HG03571 (cell line): Measurements from ENCODE around the gene GDPD5.

Experiments used
- ATAC-seq: cut with Tn5 transposase; IDR thresholded peaks from one replicate; pipeline ENCODE4 v1.9.1; 2021; ENCODE audit not compliant: unreplicated experiment

Gene GDPD5

GRCh38 chr11:75474878-75475766 is 50.6 kb downstream of the GDPD5 start:
- no peak for ATAC-seq

- no peak for ATAC-seq
Observed at GRCh38 chr11:75474240-75474639, 51.5 kb downstream of the GDPD5 start.

- ATAC-seq = no peak
Observed at GRCh38 chr11:75473684-75474083, 52.1 kb downstream of the GDPD5 start.

- ATAC-seq = no peak
Observed at GRCh38 chr11:75472081-75472732, 53.5 kb downstream of the GDPD5 start.

GRCh38 chr11:75471176-75471973 is 54.4 kb downstream of the GDPD5 start:
- ATAC-seq = no peak

- ATAC-seq = no peak
Observed at GRCh38 chr11:75470476-75471080, 55.2 kb downstream of the GDPD5 start.

- no peak for ATAC-seq
Observed at GRCh38 chr11:75469785-75470405, 55.8 kb downstream of the GDPD5 start.

GRCh38 chr11:75468534-75469340 is 57.0 kb downstream of the GDPD5 start:
- no peak for ATAC-seq

GRCh38 chr11:75467881-75468280 is 57.9 kb downstream of the GDPD5 start:
- no peak for ATAC-seq

GRCh38 chr11:75467311-75467710 is 58.4 kb downstream of the GDPD5 start:
- no peak for ATAC-seq

- no peak for ATAC-seq
Observed at GRCh38 chr11:75465701-75466531, 59.8 kb downstream of the GDPD5 start.

GRCh38 chr11:75463106-75463774 is 62.5 kb downstream of the GDPD5 start:
- ATAC-seq = no peak

GRCh38 chr11:75462117-75462653 is 63.6 kb downstream of the GDPD5 start:
- ATAC-seq = no peak

- no peak for ATAC-seq
Observed at GRCh38 chr11:75461151-75461550, 64.6 kb downstream of the GDPD5 start.

- ATAC-seq = no peak
Observed at GRCh38 chr11:75456596-75457183, 69.1 kb downstream of the GDPD5 start.

GRCh38 chr11:75454987-75455386 is 70.8 kb downstream of the GDPD5 start:
- no peak for ATAC-seq

- no peak for ATAC-seq
Observed at GRCh38 chr11:75453916-75454655, 71.7 kb downstream of the GDPD5 start.
